GM18520 (cell line): Measurements from ENCODE around the gene GPR25.

Experiments used
- ATAC-seq: cut with Tn5 transposase; IDR thresholded peaks from one replicate; pipeline ENCODE4 v1.9.1; 2021; ENCODE audit not compliant: unreplicated experiment

GPR25 gene

GRCh38 chr1:200873116-200873670, 412 bp downstream of the GPR25 start:
- no peak for ATAC-seq

- ATAC-seq = no peak
Observed at GRCh38 chr1:200873671-200874397, 1.1 kb downstream of the GPR25 start.

GRCh38 chr1:200874694-200875093, 1.9 kb downstream of the GPR25 start:
- no peak for ATAC-seq

GRCh38 chr1:200875416-200875815, 2.6 kb downstream of the GPR25 start:
- ATAC-seq = no peak

GRCh38 chr1:200877010-200877409, 4.2 kb downstream of the GPR25 start:
- no peak for ATAC-seq

- peak; percentile 84 for ATAC-seq
Observed at GRCh38 chr1:200877839-200878551, 5.2 kb downstream of the GPR25 start.

GRCh38 chr1:200880212-200880611, 7.4 kb downstream of the GPR25 start:
- ATAC-seq = peak; percentile 61

- ATAC-seq = no peak
Observed at GRCh38 chr1:200883118-200883517, 10.3 kb downstream of the GPR25 start.

- ATAC-seq = no peak
Observed at GRCh38 chr1:200885623-200886402, 13.0 kb downstream of the GPR25 start.

GRCh38 chr1:200886594-200886993, 13.8 kb downstream of the GPR25 start:
- no peak for ATAC-seq

- ATAC-seq = no peak
Observed at GRCh38 chr1:200887036-200887435, 14.3 kb downstream of the GPR25 start.

GRCh38 chr1:200887772-200888348, 15.1 kb downstream of the GPR25 start:
- ATAC-seq = no peak

- ATAC-seq = peak; percentile 92
Observed at GRCh38 chr1:200888349-200888838, 15.6 kb downstream of the GPR25 start.

GRCh38 chr1:200889571-200889970, 16.8 kb downstream of the GPR25 start:
- no peak for ATAC-seq

- no peak for ATAC-seq
Observed at GRCh38 chr1:200890027-200890426, 17.2 kb downstream of the GPR25 start.

GRCh38 chr1:200890818-200891773, 18.3 kb downstream of the GPR25 start:
- no peak for ATAC-seq

GRCh38 chr1:200891774-200892157, 19.0 kb downstream of the GPR25 start:
- ATAC-seq = no peak

- ATAC-seq = no peak
Observed at GRCh38 chr1:200892546-200892945, 19.8 kb downstream of the GPR25 start.

- no peak for ATAC-seq
Observed at GRCh38 chr1:200892958-200893357, 20.2 kb downstream of the GPR25 start.

GRCh38 chr1:200893411-200893901, 20.7 kb downstream of the GPR25 start:
- no peak for ATAC-seq
